Nephron (organoid): ENCODE data around the gene GPC5.

ENCODE experiments used
- H3K27ac Mint-ChIP-seq, 3 experiments: 2 replicates each; pipeline ENCODE4 v1.8.0; 2020; ENCODE audit warnings: mixed read lengths in 3 of 3, mild to moderate bottlenecking in 2 of 3, moderate library complexity in 1 of 3
- H3K27me3 Mint-ChIP-seq: 2 replicates; pipeline ENCODE4 v1.8.0; 2021; ENCODE audit warnings: low read depth, mild to moderate bottlenecking, moderate library complexity, mixed read lengths
- H3K36me3 Mint-ChIP-seq: 2 replicates; pipeline ENCODE4 v1.8.0; 2020; ENCODE audit warnings: low read depth, mixed read lengths
- H3K4me1 Mint-ChIP-seq: 2 replicates; pipeline ENCODE4 v1.8.0; 2020; ENCODE audit warnings: mixed read lengths
- H3K4me3 Mint-ChIP-seq, 3 experiments: 2 replicates each; pipeline ENCODE4 v1.8.0; 2020; ENCODE audit warnings: mild to moderate bottlenecking in 3 of 3, mixed read lengths in 3 of 3, moderate library complexity in 2 of 3
- H3K9me3 Mint-ChIP-seq: 2 replicates; pipeline ENCODE4 v1.8.0; 2020; ENCODE audit warnings: mixed read lengths
- CTCF ChIP-seq, 3 experiments: fragments of 200-600 bp; sonication (generic); IDR thresholded peaks; one replicate each; pipeline ENCODE4 v1.5.0; 2021; ENCODE audit warnings: antibody characterized with exemption in 3 of 3; ENCODE audit not compliant: unreplicated experiment in 3 of 3

The GPC5 gene

GRCh38 chr13:91745967-91746366 is 347.5 kb downstream of the GPC5 start:
- H3K27me3 Mint-ChIP-seq = no peaks in the 10 kb centered on the region
- no peak overlapping the region for H3K4me3 Mint-ChIP-seq
- TF ChIP-seq CTCF (IDR thresholded peaks at IDR 0.05; ENCODE audit: unreplicated experiment in 3 of 3) = no peak
- H3K36me3 Mint-ChIP-seq = no peaks in the 10 kb centered on the region
- H3K4me1 Mint-ChIP-seq = no peaks in the 10 kb centered on the region
- peaks cover 4% of the 10 kb centered on the region for H3K9me3 Mint-ChIP-seq
- H3K27ac Mint-ChIP-seq = peak overlapping the region in 1 of 3 experiments; percentile 69

GRCh38 chr13:91747186-91747585 is 348.8 kb downstream of the GPC5 start:
- Mint-ChIP-seq H3K27me3 (no peaks in the 10 kb centered on the region), H3K4me3 (no peak overlapping the region), H3K9me3 (peaks cover 4% of the 10 kb centered on the region), H3K36me3 (no peaks in the 10 kb centered on the region), H3K4me1 (no peaks in the 10 kb centered on the region), H3K27ac (peak overlapping the region in 1 of 3 experiments; percentile 48)
- no peak for TF ChIP-seq CTCF (IDR thresholded peaks at IDR 0.05; ENCODE audit: unreplicated experiment in 3 of 3)

- Mint-ChIP-seq H3K9me3 (peaks cover 4% of the 10 kb centered on the region), H3K27me3 (no peaks in the 10 kb centered on the region), H3K4me3 (no peak overlapping the region), H3K36me3 (no peaks in the 10 kb centered on the region), H3K4me1 (no peaks in the 10 kb centered on the region), H3K27ac (peak overlapping the region in 1 of 3 experiments; percentile 16)
- TF ChIP-seq CTCF (IDR thresholded peaks at IDR 0.05; ENCODE audit: unreplicated experiment in 3 of 3) = no peak
These were observed 350.1 kb downstream of the GPC5 start for GRCh38 chr13:91748416-91749089.

- no peak for TF ChIP-seq CTCF (IDR thresholded peaks at IDR 0.05; ENCODE audit: unreplicated experiment in 3 of 3)
- no peaks in the 10 kb centered on the region for H3K9me3 Mint-ChIP-seq
- no peaks in the 10 kb centered on the region for H3K27me3 Mint-ChIP-seq
- no peaks in the 10 kb centered on the region for H3K4me1 Mint-ChIP-seq
- H3K4me3 Mint-ChIP-seq = no peak overlapping the region
- no peaks in the 10 kb centered on the region for H3K36me3 Mint-ChIP-seq
- no peak overlapping the region for H3K27ac Mint-ChIP-seq
These were observed 360.3 kb downstream of the GPC5 start for GRCh38 chr13:91758724-91759123.

GRCh38 chr13:91762957-91763356 is 364.5 kb downstream of the GPC5 start:
- Mint-ChIP-seq H3K4me1 (no peaks in the 10 kb centered on the region), H3K36me3 (no peaks in the 10 kb centered on the region), H3K9me3 (no peaks in the 10 kb centered on the region), H3K27me3 (no peaks in the 10 kb centered on the region), H3K4me3 (no peak overlapping the region), H3K27ac (no peak overlapping the region)
- TF ChIP-seq CTCF (IDR thresholded peaks at IDR 0.05; ENCODE audit: unreplicated experiment in 3 of 3) = no peak

GRCh38 chr13:91764527-91764926 is 366.1 kb downstream of the GPC5 start:
- no peaks in the 10 kb centered on the region for H3K27me3 Mint-ChIP-seq
- no peak overlapping the region for H3K4me3 Mint-ChIP-seq
- TF ChIP-seq CTCF (IDR thresholded peaks at IDR 0.05; ENCODE audit: unreplicated experiment in 3 of 3) = no peak
- no peaks in the 10 kb centered on the region for H3K36me3 Mint-ChIP-seq
- H3K9me3 Mint-ChIP-seq = no peaks in the 10 kb centered on the region
- no peaks in the 10 kb centered on the region for H3K4me1 Mint-ChIP-seq
- no peak overlapping the region for H3K27ac Mint-ChIP-seq
